K562 (cell line): ENCODE measurements around the gene GSKIP. TPM values are rescaled to one million over a fixed set of nuclear protein-coding genes. Genes with fewer than 3 reads are reported as not detected.

Experiments
- CHD2 ChIP-seq: IDR thresholded peaks from 2 replicates; pipeline ENCODE4 v1.6.1; 2011; ENCODE audit warnings: low read depth, low read length
- EWSR1 ChIP-seq: fragments of 450-650 bp; IDR thresholded peaks from 2 replicates; pipeline ENCODE4 v1.6.1; 2018; ENCODE audit warnings: borderline replicate concordance, mild to moderate bottlenecking, low read depth, moderate library complexity; ENCODE audit not compliant: partially characterized antibody
- HNRNPLL ChIP-seq: fragments of 200-400 bp; formaldehyde crosslinking; IDR thresholded peaks from 2 replicates; pipeline ENCODE4 v1.6.1; 2017; ENCODE audit warnings: low read length, low read depth, mild to moderate bottlenecking; ENCODE audit not compliant: poor library complexity, severe bottlenecking
- NRF1 ChIP-seq, 2 experiments: fragments of 450-650 bp; IDR thresholded peaks in 1 of 2; conservative IDR thresholded peaks in 1 of 2; 2 replicates each; pipeline ENCODE4 v1.6.1; 2014; ENCODE audit warnings: mild to moderate bottlenecking in 2 of 2
- RFX1 ChIP-seq: fragments of 450-650 bp; IDR thresholded peaks from 2 replicates; pipeline ENCODE4 v1.6.1; 2016; ENCODE audit warnings: mild to moderate bottlenecking, moderate library complexity
- SIN3A ChIP-seq, 2 experiments: fragments of 150-350 bp in 1 of 2; IDR thresholded peaks; 2 replicates each; pipeline ENCODE4 v1.6.1; 2011 to 2016; ENCODE audit warnings: borderline replicate concordance in 2 of 2, low read depth in 2 of 2, low read length in 2 of 2, mild to moderate bottlenecking in 2 of 2, moderate library complexity in 2 of 2; ENCODE audit not compliant: control insufficient read depth in 1 of 2
- SP1 ChIP-seq: sonication (generic); formaldehyde crosslinking; IDR thresholded peaks from 2 replicates; pipeline ENCODE4 v1.8.1; 2022; ENCODE audit warnings: mild to moderate bottlenecking, missing genetic modification reagents
- STAG1 ChIP-seq: sonication (generic); formaldehyde crosslinking; IDR thresholded peaks from 2 replicates; pipeline ENCODE4 v1.5.0; 2020; ENCODE audit warnings: missing genetic modification reagents, borderline replicate concordance
- STAT5B ChIP-seq: fragments of 250-450 bp; sonication (Bioruptor Pico); IDR thresholded peaks from 2 replicates; pipeline ENCODE4 v1.8.0; 2021; ENCODE audit warnings: mild to moderate bottlenecking, inconsistent platforms
- TBP ChIP-seq: optimal IDR thresholded peaks from 2 replicates; pipeline ENCODE3; 2011; ENCODE audit warnings: low read depth, low read length, improper control_type of control experiment
- ZNF408 ChIP-seq: fragments of 250-450 bp; sonication (Bioruptor Pico); IDR thresholded peaks from 2 replicates; pipeline ENCODE4 v1.4.0; 2020; ENCODE audit warnings: low read depth, mild to moderate bottlenecking, moderate library complexity
- ZNF436 ChIP-seq: fragments of 250-450, 450-650 bp; sonication (Bioruptor Pico); formaldehyde crosslinking; IDR thresholded peaks from 2 replicates; pipeline ENCODE4 v1.7.0; 2020; ENCODE audit warnings: mild to moderate bottlenecking
- ZNF717 ChIP-seq: fragments of 250-450 bp; sonication (Bioruptor Pico); IDR thresholded peaks from 2 replicates; pipeline ENCODE4 v1.5.0; 2021
- polyA plus RNA-seq, 8 experiments: library from polyadenylated mRNA; depleted of rRNA in 4 of 8; stranded (reverse) in 5 of 8; unstranded in 3 of 8; fragments of >200 nt; fragmentation: Nextera tagmentation in 2 of 8; fragmentation: Illumina TruSeq in 1 of 8; extraction: Ambion mirVana in 2 of 8; extraction: Trizol in 1 of 8; gene quantifications; 2 replicates each; pipeline versions ENCODE4 v1.2.1 to v1.2.3, GENCODE V29; 2011 to 2014; ENCODE audit warnings: inconsistent platforms in 1 of 8, missing spikeins in 1 of 8
- total RNA-seq, 7 experiments: library from RNA; depleted of rRNA in 6 of 7; stranded (reverse); fragments of >200 nt in 6 of 7; fragmentation: Illumina TruSeq in 2 of 7; extraction: Trizol in 2 of 7; gene quantifications; 2 replicates each; pipeline versions ENCODE4 v1.2.1 to v1.2.3, GENCODE V29; 2011 to 2021; ENCODE audit warnings: low replicate concordance in 1 of 7

The GSKIP gene
- total and polyA plus RNA-seq, 9 of the 15 experiments (the other 6 are each of a cell fraction or from before 2014, with no cell fraction given): 12.9 to 58.9 (median 22.2) TPM

GRCh38 chr14:96363751-96364336, 518 bp downstream of the GSKIP start (continued):
- TF ChIP-seq STAG1: no peak
- 0 out of 4 replicates have a peak, but pooled peaks have one; percentile 12 to 15 for TF ChIP-seq NRF1 (conservative IDR thresholded peaks at IDR 0.05 in 1 of 2, IDR thresholded peaks at IDR 0.05 in 1 of 2)
- no peak for TF ChIP-seq EWSR1
- peak; percentile 34 for TF ChIP-seq HNRNPLL
- TF ChIP-seq SIN3A (IDR thresholded peaks at IDR 0.05; ENCODE audit: borderline replicate concordance in 2 of 2, control insufficient read depth in 1 of 2, low read depth in 2 of 2, low read length in 2 of 2): peak in 1 of 2 experiments; percentile 17; a peak in 1 of 4 replicates
- TF ChIP-seq STAT5B: no peak
- TF ChIP-seq TBP: peak; percentile 24
- TF ChIP-seq ZNF717: no peak
- TF ChIP-seq RFX1: peak; percentile 16; the same call in 1 of the 2 replicates
- 0 out of 2 replicates have a peak, but pooled peaks have one; percentile 5 for TF ChIP-seq SP1 (CRISPR knock-in tag)
- TF ChIP-seq ZNF408 (CRISPR knock-in tag): no peak
- no peak for TF ChIP-seq CHD2
- no peak for TF ChIP-seq ZNF436 (CRISPR knock-in tag)
- TF ChIP-seq, all 486 proteins: peak for 12
